Naive thymus-derived CD4-positive, alpha-beta T cell (primary cell): ENCODE data around the gene NR3C2. TPM values are rescaled to one million over a fixed set of nuclear protein-coding genes. Genes with fewer than 3 reads are reported as not detected.

Experiments
- ATAC-seq: fragments of 150-1000 bp; cut with Tn5 transposase; 2 replicates; pipeline ENCODE4 v1.10.0; 2021; ENCODE audit warnings: mild to moderate bottlenecking, moderate library complexity
- CTCF ChIA-PET: fragments of 350-600 bp; sonication (Branson Sonifier 250); formaldehyde crosslinking; loops from one replicate; lab custom pipeline; 2021; ENCODE audit warnings: antibody characterized with exemption; lab: Charles Lee
- POLR2A ChIA-PET: fragments of 350-600 bp; sonication (Branson Sonifier 250); formaldehyde crosslinking; loops from one replicate; lab custom pipeline; 2021; ENCODE audit warnings: antibody characterized with exemption, inconsistent platforms; lab: Charles Lee
- DNase-seq, 9 donors: peaks; one replicate each; pipeline versions ENCODE4 v3.0.0 to v3.0.0-alpha.2; 2020 to 2022; ENCODE audit warnings: mixed read lengths in 1 of 9
- H3K27ac ChIP-seq: one replicate; pipeline ENCODE4 v1.7.0; 2013; ENCODE audit warnings: mild to moderate bottlenecking, low read depth, low read length, moderate library complexity
- H3K27me3 ChIP-seq, 2 donors: one replicate each; pipeline ENCODE4 v1.7.0; 2013; ENCODE audit warnings: low read length in 2 of 2, mild to moderate bottlenecking in 2 of 2, moderate library complexity in 2 of 2; ENCODE audit not compliant: control insufficient read depth in 2 of 2, insufficient read depth in 2 of 2
- H3K36me3 ChIP-seq, 3 experiments: 1 replicate in 2 of 3; 2 replicates in 1 of 3; pipeline ENCODE4 v1.7.0; 2013; ENCODE audit warnings: low read length in 3 of 3, mild to moderate bottlenecking in 3 of 3, moderate library complexity in 1 of 3; ENCODE audit not compliant: insufficient read depth in 3 of 3, control insufficient read depth in 2 of 3
- H3K4me1 ChIP-seq, 2 donors: one replicate each; pipeline ENCODE4 v1.7.0; 2013; ENCODE audit warnings: low read length in 2 of 2, mild to moderate bottlenecking in 2 of 2, moderate library complexity in 1 of 2; ENCODE audit not compliant: control insufficient read depth in 2 of 2, insufficient read depth in 2 of 2
- H3K4me3 ChIP-seq: 2 replicates; pipeline ENCODE4 v1.7.0; 2013; ENCODE audit warnings: mild to moderate bottlenecking, low read length
- H3K9me3 ChIP-seq, 3 experiments: 1 replicate in 2 of 3; 2 replicates in 1 of 3; pipeline ENCODE4 v1.7.0; 2013; ENCODE audit warnings: low read length in 3 of 3; ENCODE audit not compliant: control insufficient read depth in 2 of 3
- H3K27ac Mint-ChIP-seq, 9 donors: one replicate each; pipeline ENCODE4 v1.8.0; 2020 to 2022; ENCODE audit warnings: mixed read lengths in 9 of 9, mild to moderate bottlenecking in 8 of 9, moderate library complexity in 5 of 9, inconsistent platforms in 2 of 9
- H3K27me3 Mint-ChIP-seq, 5 donors: one replicate each; pipeline ENCODE4 v1.8.0; 2021 to 2022; ENCODE audit warnings: mixed read lengths in 5 of 5, mild to moderate bottlenecking in 1 of 5
- H3K36me3 Mint-ChIP-seq, 5 donors: one replicate each; pipeline ENCODE4 v1.8.0; 2020 to 2022; ENCODE audit warnings: mixed read lengths in 5 of 5, mild to moderate bottlenecking in 3 of 5, inconsistent platforms in 1 of 5
- H3K4me1 Mint-ChIP-seq, 7 donors: one replicate each; pipeline ENCODE4 v1.8.0; 2020 to 2022; ENCODE audit warnings: mixed read lengths in 7 of 7, mild to moderate bottlenecking in 3 of 7, inconsistent platforms in 1 of 7
- H3K4me3 Mint-ChIP-seq, 10 donors: one replicate each; pipeline ENCODE4 v1.8.0; 2020 to 2022; ENCODE audit warnings: mild to moderate bottlenecking in 10 of 10, mixed read lengths in 10 of 10, moderate library complexity in 6 of 10, inconsistent platforms in 2 of 10
- H3K9me3 Mint-ChIP-seq, 11 donors: one replicate each; pipeline ENCODE4 v1.8.0; 2020 to 2022; ENCODE audit warnings: mixed read lengths in 11 of 11, mild to moderate bottlenecking in 4 of 11, inconsistent platforms in 1 of 11, moderate library complexity in 1 of 11
- intact Hi-C, 2 donors: fragments of 100-400 bp; cut with micrococcal nuclease; formaldehyde crosslinking; loops; one replicate each; pipeline ENCODE4 v1.15.1; 2023
- polyA plus RNA-seq, 2 donors: library from polyadenylated mRNA; unstranded; fragments of 300-500 nt; fragmentation: Illumina TruSeq; gene quantifications; one replicate each; pipeline ENCODE4 v1.2.3, GENCODE V29; 2021
- total RNA-seq, 6 experiments: library from RNA in 5 of 6; stranded (reverse) in 5 of 6; gene quantifications; 1 replicate in 5 of 6; 2 replicates in 1 of 6; pipeline ENCODE4 v1.2.3 and lab custom pipeline; 2021 to 2026

NR3C2 gene
- total and polyA plus RNA-seq, 7 experiments from 2014 or later, result 2.2 to 55.2 (median 38.6) TPM

DNA sequence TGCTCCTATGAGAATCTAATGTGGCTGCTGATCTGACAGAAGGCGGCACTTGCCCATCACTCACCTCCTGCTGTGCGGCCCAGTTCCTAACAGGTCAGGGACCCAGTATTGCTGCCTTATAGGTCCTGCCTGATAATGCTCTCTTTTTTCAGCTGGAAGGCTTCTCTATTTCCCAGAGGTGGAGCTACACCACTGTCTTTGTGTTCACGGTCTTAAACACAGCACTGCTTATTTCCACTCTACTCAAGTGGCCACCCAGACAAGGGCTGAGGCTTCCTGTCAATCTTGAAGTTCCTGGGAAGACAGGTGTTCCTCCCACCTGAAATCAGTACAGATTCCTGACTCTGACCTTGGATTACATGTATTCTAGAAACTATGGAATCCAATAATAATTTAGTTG, 270.6 kb downstream of the NR3C2 start:
- Histone ChIP-seq H3K36me3 (no peaks in the 10 kb centered on the region), H3K27ac (no peak overlapping the region), H3K4me1 (no peaks in the 10 kb centered on the region), H3K4me3 (no peak overlapping the region), H3K9me3 (no peaks in the 10 kb centered on the region), H3K27me3 (no peaks in the 10 kb centered on the region)
- H3K4me1 Mint-ChIP-seq, result peaks cover 7 to 38% (median 25%) of the 10 kb centered on the region in 7 donors
- H3K27me3 Mint-ChIP-seq, result no peaks in the 10 kb centered on the region
- no peak for ATAC-seq
- H3K9me3 Mint-ChIP-seq, result peaks cover 0 to 11% (median 3%) of the 10 kb centered on the region in 11 donors
- POLR2A ChIA-PET, result interaction anchor here (1.5 kb wide), 1 partner anchor 271 kb away, joined by 5 read pairs; the partner anchor contains the start of gene NR3C2
- H3K36me3 Mint-ChIP-seq, result peaks cover 0 to 45% (median 30%) of the 10 kb centered on the region in 5 donors
- intact Hi-C loops, result no loop called here
- H3K27ac Mint-ChIP-seq, result peak overlapping the region in 2 of 9 donors; percentile 29 to 34
- CTCF ChIA-PET, result no interaction called here
- no peak overlapping the region for H3K4me3 Mint-ChIP-seq
- DNase-seq, result no peak

DNA sequence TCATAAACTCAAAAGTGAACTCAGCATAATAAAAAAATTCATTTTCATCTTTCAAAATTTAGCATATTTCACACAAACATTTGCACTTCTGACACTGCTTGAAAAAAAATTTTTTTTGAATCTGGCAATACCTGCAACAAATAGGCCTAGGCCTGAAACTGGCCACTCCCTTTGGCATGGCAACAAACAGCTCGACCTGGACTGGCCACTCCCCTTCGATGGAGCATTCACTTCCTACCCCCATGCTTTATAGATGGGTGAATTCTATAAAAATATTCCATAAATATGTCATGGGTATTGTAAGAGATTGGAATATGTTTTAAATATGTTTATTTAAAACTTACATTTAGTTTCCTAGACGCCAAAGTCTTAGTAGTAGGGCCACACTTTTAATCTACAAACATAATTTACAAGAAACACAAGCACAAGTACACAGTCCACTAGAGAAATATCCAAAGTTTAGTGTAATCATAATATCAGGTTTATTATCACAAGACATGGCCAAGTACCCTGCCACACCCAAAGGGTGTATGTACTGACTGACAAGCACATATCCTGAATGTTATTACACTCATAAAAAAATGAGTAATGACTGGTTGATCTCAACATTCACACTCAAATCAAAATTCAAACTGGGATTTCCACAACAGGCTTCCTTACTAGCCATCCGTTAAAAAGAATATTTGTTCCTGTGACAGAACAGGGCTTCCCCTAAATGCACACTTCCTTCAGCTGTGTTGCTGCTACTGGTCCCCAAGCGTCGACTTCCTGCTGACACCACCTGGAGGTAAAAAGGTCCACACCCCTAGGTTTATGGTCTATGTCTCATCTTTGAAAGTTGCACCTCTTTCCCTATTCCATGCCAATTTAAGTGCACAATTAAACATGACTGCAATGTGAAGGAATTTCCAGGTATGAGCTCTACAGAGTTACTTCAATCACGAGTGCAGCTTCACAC, 271.5 kb downstream of the NR3C2 start:
- H3K9me3 Mint-ChIP-seq, result peaks cover 0 to 11% (median 3%) of the 10 kb centered on the region in 11 donors
- no peaks in the 10 kb centered on the region for H3K4me1 ChIP-seq
- no peaks in the 10 kb centered on the region for H3K27me3 Mint-ChIP-seq
- H3K27ac ChIP-seq, result no peak overlapping the region
- no peaks in the 10 kb centered on the region for H3K36me3 ChIP-seq
- H3K27me3 ChIP-seq, result no peaks in the 10 kb centered on the region
- peak overlapping the region in 2 of 9 donors; percentile 28 to 36 for H3K27ac Mint-ChIP-seq
- H3K4me3 ChIP-seq, result no peak overlapping the region
- ATAC-seq (peak; percentile 45), DNase-seq (peak in 2 of 9 donors; percentile 6 to 21)
- ChIA-PET CTCF (no interaction called here), POLR2A (interaction anchor here (1.5 kb wide), 1 partner anchor 272 kb away, joined by 5 read pairs; the partner anchor contains the start of gene NR3C2)
- no peaks in the 10 kb centered on the region for H3K9me3 ChIP-seq
- intact Hi-C loops, result no loop called here
- H3K4me3 Mint-ChIP-seq, result peak overlapping the region in 1 of 10 donors; percentile 30
- peaks cover 7 to 36% (median 30%) of the 10 kb centered on the region in 7 donors for H3K4me1 Mint-ChIP-seq
- H3K36me3 Mint-ChIP-seq, result peaks cover 0 to 43% (median 30%) of the 10 kb centered on the region in 5 donors

DNA sequence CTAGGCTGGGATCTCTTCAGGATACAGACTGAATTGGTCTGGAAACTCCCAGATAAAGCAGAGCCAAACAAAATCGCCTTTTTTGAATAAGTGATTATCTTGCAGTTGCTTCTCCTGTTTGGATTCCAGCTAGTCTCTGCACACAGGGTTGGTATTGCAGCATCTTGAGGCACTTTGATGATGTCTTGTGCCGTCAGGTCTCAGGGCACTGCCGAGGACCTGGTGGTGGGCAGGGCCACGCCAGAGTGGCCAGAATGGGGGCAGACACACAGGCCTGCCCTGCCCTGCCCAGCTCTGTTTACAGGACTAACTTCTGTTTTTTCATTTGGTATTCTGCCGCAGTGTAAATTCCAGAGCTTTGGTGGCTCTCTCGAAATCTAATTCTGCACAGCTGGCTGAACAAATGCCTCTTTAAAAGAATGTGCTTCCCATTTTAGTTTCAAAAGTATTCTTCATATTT, 276.1 kb downstream of the NR3C2 start:
- Histone ChIP-seq H3K4me1 (no peaks in the 10 kb centered on the region), H3K36me3 (no peaks in the 10 kb centered on the region), H3K4me3 (no peak overlapping the region), H3K9me3 (no peaks in the 10 kb centered on the region), H3K27me3 (no peaks in the 10 kb centered on the region), H3K27ac (no peak overlapping the region)
- Mint-ChIP-seq H3K9me3 (peaks cover 0 to 3% (median 0%) of the 10 kb centered on the region in 11 donors), H3K4me1 (peaks cover 5 to 37% (median 13%) of the 10 kb centered on the region in 7 donors), H3K4me3 (no peak overlapping the region), H3K36me3 (peaks cover 0 to 18% (median 6%) of the 10 kb centered on the region in 5 donors), H3K27me3 (no peaks in the 10 kb centered on the region), H3K27ac (no peak overlapping the region)
- CTCF ChIA-PET, result interaction anchor here (0.7 kb wide), 1 partner anchor 548 kb away, joined by 3 read pairs; no protein-coding TSS in a partner anchor
- ATAC-seq (no peak), DNase-seq (no peak)
- POLR2A ChIA-PET, result no interaction called here
- intact Hi-C loops, result no loop called here

DNA sequence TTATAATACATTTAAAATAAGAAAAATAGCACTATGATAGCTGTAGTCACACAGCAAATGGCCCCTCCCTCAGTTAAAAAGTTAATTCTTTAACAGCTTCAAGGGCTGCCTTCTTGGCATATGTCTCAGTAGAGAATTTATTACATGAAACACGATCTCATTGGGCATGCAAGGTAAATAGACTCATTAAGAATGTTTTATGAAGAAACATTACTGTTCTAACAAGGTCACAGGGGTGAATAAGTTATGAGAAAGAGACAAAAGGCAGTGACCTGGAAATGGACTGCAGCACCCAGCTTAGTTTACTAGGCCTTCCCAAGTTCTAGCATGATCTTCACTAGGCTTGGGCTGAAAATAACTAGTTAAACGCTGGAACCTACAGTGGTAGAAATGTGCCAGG, 277.7 kb downstream of the NR3C2 start:
- Mint-ChIP-seq H3K4me1 (peaks cover 0 to 34% (median 6%) of the 10 kb centered on the region in 7 donors), H3K4me3 (no peak overlapping the region), H3K36me3 (peaks cover 0 to 14% (median 7%) of the 10 kb centered on the region in 5 donors), H3K27me3 (no peaks in the 10 kb centered on the region), H3K27ac (no peak overlapping the region), H3K9me3 (peaks cover 0 to 3% (median 0%) of the 10 kb centered on the region in 11 donors)
- Histone ChIP-seq H3K36me3 (no peaks in the 10 kb centered on the region), H3K27me3 (no peaks in the 10 kb centered on the region), H3K27ac (no peak overlapping the region), H3K4me1 (no peaks in the 10 kb centered on the region), H3K4me3 (no peak overlapping the region), H3K9me3 (no peaks in the 10 kb centered on the region)
- ATAC-seq (no peak), DNase-seq (no peak)
- intact Hi-C loops, result no loop called here
- POLR2A ChIA-PET, result interaction anchor here (0.6 kb wide), 1 partner anchor 22 kb away, joined by 3 read pairs; no protein-coding TSS in a partner anchor
- CTCF ChIA-PET, result no interaction called here

DNA sequence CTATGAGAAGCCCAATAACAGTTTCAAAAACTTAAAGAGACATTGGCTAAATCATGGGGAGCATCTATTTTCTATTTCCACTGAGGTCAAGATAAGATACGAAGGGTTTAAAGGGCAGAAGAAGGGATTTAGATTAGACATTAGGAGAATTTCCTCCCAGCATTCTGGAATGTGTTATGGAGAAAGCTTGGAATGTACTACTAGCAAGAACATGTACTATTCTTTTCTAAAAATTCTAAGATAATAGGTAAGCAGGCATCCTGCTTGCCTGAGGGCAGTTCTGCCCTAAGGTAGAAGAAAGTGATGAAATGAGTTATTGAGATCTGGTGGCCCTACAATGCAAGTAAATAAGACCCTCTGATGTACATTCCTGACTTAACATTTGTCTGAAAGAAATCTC, 279.2 kb downstream of the NR3C2 start:
- DNase-seq (no peak), ATAC-seq (no peak)
- Histone ChIP-seq H3K4me1 (no peaks in the 10 kb centered on the region), H3K4me3 (no peak overlapping the region), H3K36me3 (no peaks in the 10 kb centered on the region), H3K27ac (no peak overlapping the region), H3K27me3 (no peaks in the 10 kb centered on the region), H3K9me3 (no peaks in the 10 kb centered on the region)
- H3K9me3 Mint-ChIP-seq, result peaks cover 0 to 6% (median 0%) of the 10 kb centered on the region in 11 donors
- ChIA-PET POLR2A (no interaction called here), CTCF (no interaction called here)
- H3K36me3 Mint-ChIP-seq, result peaks cover 0 to 14% (median 11%) of the 10 kb centered on the region in 5 donors
- H3K27ac Mint-ChIP-seq, result no peak overlapping the region
- H3K4me1 Mint-ChIP-seq, result peaks cover 0 to 34% (median 3%) of the 10 kb centered on the region in 7 donors
- no peaks in the 10 kb centered on the region for H3K27me3 Mint-ChIP-seq
- no peak overlapping the region for H3K4me3 Mint-ChIP-seq
- intact Hi-C loops, result no loop called here

DNA sequence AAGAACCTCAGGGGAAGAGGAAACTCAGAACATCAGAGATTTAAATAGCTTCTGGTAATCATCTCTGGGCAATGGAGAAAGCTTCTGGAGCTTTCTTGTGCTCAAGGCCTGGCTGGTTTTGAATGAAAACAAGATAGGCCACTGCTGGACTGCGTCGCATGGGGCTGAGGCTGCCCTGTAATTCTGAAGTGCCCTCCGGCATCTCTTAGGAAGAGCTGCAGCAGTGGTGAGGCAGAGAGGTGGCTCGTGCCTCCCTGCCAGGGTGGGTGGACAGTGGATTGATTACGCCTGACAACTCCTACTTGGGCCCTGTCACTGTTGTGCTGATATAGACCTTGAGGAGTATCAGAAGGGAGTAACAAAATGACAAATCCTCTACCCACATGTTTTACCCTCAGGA, 279.7 kb downstream of the NR3C2 start:
- H3K9me3 ChIP-seq, result no peaks in the 10 kb centered on the region
- peaks cover 0 to 31% (median 3%) of the 10 kb centered on the region in 7 donors for H3K4me1 Mint-ChIP-seq
- no peak overlapping the region for H3K27ac Mint-ChIP-seq
- H3K4me3 ChIP-seq, result no peak overlapping the region
- ChIA-PET CTCF (no interaction called here), POLR2A (no interaction called here)
- no peaks in the 10 kb centered on the region for H3K4me1 ChIP-seq
- no peak overlapping the region for H3K27ac ChIP-seq
- no peaks in the 10 kb centered on the region for H3K36me3 ChIP-seq
- H3K4me3 Mint-ChIP-seq, result no peak overlapping the region
- DNase-seq (no peak), ATAC-seq (no peak)
- H3K27me3 Mint-ChIP-seq, result no peaks in the 10 kb centered on the region
- H3K27me3 ChIP-seq, result no peaks in the 10 kb centered on the region
- intact Hi-C loops, result no loop called here
- H3K9me3 Mint-ChIP-seq, result peaks cover 0 to 7% (median 0%) of the 10 kb centered on the region in 11 donors
- peaks cover 0 to 14% (median 10%) of the 10 kb centered on the region in 5 donors for H3K36me3 Mint-ChIP-seq
